NT2/D1 (cell line): ENCODE measurements around the gene LRBA.
"Not testable (repeated sequence)": the region's sequence is repeated elsewhere in the genome, so short reads cannot be mapped to it uniquely, and the experiment has no call there.

ENCODE experiments used
- DNase-seq: peaks from one replicate; pipeline ENCODE4 v3.0.0-alpha.2; 2011; ENCODE audit warnings: low read depth, low spot score
- H3K27me3 ChIP-seq: 2 replicates; pipeline ENCODE4 v1.6.0; 2011; ENCODE audit warnings: mild to moderate bottlenecking; ENCODE audit not compliant: insufficient read length, insufficient read depth
- H3K36me3 ChIP-seq: 2 replicates; pipeline ENCODE4 v1.6.1; 2011; ENCODE audit warnings: mild to moderate bottlenecking, low read length, mixed read lengths; ENCODE audit not compliant: insufficient read depth, insufficient read length
- H3K4me1 ChIP-seq: 2 replicates; pipeline ENCODE4 v1.5.1; 2011; ENCODE audit not compliant: insufficient read depth, insufficient read length
- H3K4me3 ChIP-seq: 2 replicates; pipeline ENCODE4 v1.5.1; 2011; ENCODE audit warnings: low read depth; ENCODE audit not compliant: insufficient read length
- H3K9ac ChIP-seq: 2 replicates; pipeline ENCODE4 v1.6.0; 2011; ENCODE audit warnings: low read depth; ENCODE audit not compliant: insufficient read length
- H3K9me3 ChIP-seq: 2 replicates; pipeline ENCODE4 v1.5.1; 2011; ENCODE audit warnings: mild to moderate bottlenecking, low read length; ENCODE audit not compliant: insufficient read depth
- SUZ12 ChIP-seq: IDR thresholded peaks from 2 replicates; pipeline ENCODE4 v1.6.1; 2011; ENCODE audit not compliant: insufficient read length, insufficient read depth; ENCODE audit errors: extremely low read depth
- YY1 ChIP-seq: IDR thresholded peaks from 2 replicates; pipeline ENCODE4 v1.6.1; 2011; ENCODE audit not compliant: insufficient read length, insufficient read depth
- ZNF274 ChIP-seq: IDR thresholded peaks from 2 replicates; pipeline ENCODE4 v1.6.1; 2011; ENCODE audit warnings: mild to moderate bottlenecking, low read depth, low read length

Gene LRBA

DNA sequence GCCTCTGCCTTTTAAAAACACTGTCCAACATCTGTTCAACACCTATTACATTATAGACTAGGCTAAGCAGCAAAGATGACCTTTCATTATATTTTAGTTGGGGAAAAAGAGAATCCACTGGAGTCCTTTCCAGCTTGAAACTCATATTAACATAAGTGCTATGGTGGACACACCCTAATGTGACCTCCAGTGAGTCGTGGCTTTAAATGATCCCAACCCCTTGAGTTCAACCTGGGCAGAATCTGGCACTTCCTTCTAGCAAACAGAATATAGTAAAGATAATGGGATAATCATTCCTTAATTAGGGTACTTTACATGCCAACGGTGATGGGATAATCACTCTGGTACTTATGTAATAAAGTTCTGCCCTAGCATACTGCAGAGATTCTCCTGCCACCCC is 270.5 kb downstream of the LRBA start:
- no peak for DNase-seq
- H3K27me3 ChIP-seq = no peaks in the 10 kb centered on the region
- H3K9ac ChIP-seq = no peak overlapping the region
- peaks cover 5% of the 10 kb centered on the region; the same call in 1 of the 2 replicates for H3K9me3 ChIP-seq
- H3K36me3 ChIP-seq = no peaks in the 10 kb centered on the region
- H3K4me3 ChIP-seq = no peak overlapping the region
- H3K4me1 ChIP-seq = no peaks in the 10 kb centered on the region
- TF ChIP-seq ZNF274 (no peak), YY1 (no peak), SUZ12 (no peak)

DNA sequence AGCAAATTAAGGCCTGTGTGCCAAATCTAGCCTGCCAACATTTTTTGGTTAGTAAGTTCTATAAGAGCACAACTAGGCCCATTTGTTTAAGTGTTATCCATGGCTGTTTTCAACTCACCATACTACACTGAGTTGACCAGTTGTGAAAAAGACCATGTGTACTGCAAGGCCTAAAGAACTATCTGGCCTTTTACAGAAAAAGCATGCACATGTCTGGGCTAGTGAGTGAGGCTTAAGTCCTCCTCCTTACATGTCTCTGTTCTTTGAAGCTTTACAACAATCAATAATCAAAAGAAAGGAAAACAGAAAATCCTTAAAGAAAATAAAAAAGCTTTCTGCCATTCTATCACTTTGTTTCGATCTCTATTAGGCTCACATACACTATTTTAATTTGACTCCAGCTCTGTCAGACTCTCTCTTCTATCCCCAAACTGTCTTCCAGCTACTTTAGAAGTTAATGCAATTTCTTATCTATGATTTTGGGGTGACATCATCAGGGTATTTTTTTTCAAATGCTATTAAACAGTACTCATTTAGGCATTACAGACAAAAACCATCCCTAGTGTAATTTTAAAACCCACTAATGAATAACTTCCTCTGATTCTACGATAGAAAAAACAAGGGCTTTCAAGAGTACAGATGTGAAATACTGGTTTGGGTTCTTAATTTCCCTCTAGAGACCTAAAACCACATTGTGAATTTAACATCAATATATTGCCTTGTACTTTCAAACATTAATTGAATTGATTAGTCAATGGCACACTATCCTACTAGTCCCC is 271.3 kb downstream of the LRBA start:
- no peaks in the 10 kb centered on the region for H3K36me3 ChIP-seq
- H3K4me1 ChIP-seq = no peaks in the 10 kb centered on the region
- H3K4me3 ChIP-seq = no peak overlapping the region
- H3K27me3 ChIP-seq = no peaks in the 10 kb centered on the region
- peaks cover 5% of the 10 kb centered on the region; the same call in 1 of the 2 replicates for H3K9me3 ChIP-seq
- H3K9ac ChIP-seq = no peak overlapping the region
- TF ChIP-seq ZNF274 = no peak
- no peak for TF ChIP-seq SUZ12
- no peak for TF ChIP-seq YY1
- no peak for DNase-seq

DNA sequence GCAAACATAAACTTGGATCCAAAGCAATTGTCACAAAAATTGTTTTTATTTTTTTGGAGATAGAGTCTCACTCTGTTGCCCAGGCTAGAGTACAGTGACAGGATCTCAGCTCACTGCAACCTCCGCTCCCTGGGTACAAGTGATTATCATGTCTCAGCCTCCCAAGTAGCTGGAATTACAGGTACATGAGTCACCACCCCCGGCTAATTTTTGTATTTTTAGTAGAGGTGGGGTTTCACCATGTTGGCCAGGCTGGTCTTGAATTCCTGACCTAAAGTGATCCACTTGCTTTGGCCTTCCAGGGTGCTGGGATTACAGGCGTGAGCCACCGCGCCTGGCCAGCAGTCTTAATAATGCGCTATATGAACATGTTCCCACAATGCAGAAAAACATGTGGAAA is 272.2 kb downstream of the LRBA start:
- not testable (repeated sequence) for DNase-seq, H3K4me3 ChIP-seq, H3K36me3 ChIP-seq, H3K9ac ChIP-seq, H3K27me3 ChIP-seq, H3K4me1 ChIP-seq, H3K9me3 ChIP-seq

DNA sequence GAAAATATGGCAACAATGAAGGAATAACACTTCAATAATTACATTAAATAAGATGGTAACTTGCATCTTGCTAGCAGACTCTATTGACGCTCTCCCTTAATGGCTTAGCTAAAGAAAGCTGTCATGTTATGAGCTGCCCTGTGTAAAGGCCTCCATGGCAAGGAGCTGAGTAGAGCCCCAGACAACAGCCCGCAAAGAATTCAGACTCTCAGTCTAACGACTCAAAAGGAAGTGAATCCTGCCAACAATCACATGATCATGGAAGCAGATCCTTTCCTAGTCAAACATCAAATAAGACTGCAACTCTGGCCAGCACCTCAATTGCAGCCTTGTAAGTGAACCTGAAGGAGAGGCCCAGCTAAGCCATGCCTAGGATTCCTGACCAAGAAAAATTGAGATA is 275.5 kb downstream of the LRBA start:
- H3K9ac ChIP-seq = no peak overlapping the region
- H3K36me3 ChIP-seq = no peaks in the 10 kb centered on the region
- H3K9me3 ChIP-seq = peaks cover 5% of the 10 kb centered on the region; the same call in 1 of the 2 replicates
- H3K4me1 ChIP-seq = no peaks in the 10 kb centered on the region
- no peak for DNase-seq
- TF ChIP-seq ZNF274 (no peak), SUZ12 (no peak), YY1 (no peak)
- no peak overlapping the region for H3K4me3 ChIP-seq
- no peaks in the 10 kb centered on the region for H3K27me3 ChIP-seq

DNA sequence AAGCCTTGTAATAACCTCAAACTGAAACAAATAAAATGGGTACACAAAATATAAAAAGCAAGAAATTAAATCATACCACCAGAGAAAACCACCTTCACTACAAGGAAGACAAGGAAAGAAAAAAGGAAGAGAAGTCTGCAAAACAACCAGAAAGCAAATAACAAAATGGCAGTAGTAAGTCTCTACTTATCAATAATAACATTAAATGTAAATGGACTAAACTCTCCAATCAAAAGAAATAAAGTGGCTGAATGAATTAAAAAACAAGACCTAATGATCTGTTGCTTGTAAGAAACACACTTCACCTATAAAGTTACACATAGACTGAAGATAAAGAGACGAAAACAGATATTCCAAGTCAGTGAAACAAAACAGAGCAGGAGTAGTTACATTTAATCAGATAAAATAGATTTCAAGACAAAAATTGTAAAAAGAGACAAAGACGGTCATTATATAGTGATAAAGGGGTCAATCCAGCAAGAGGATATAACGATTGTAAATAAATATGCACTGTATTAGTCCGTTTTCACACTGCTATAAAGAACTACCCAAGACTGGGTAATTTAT is 289.0 kb downstream of the LRBA start:
- Histone ChIP-seq H3K36me3 (no peaks in the 10 kb centered on the region), H3K9me3 (no peaks in the 10 kb centered on the region), H3K4me3 (no peak overlapping the region), H3K27me3 (no peaks in the 10 kb centered on the region), H3K4me1 (no peaks in the 10 kb centered on the region), H3K9ac (no peak overlapping the region)
- TF ChIP-seq YY1 = no peak
- no peak for TF ChIP-seq ZNF274
- no peak for TF ChIP-seq SUZ12
- no peak for DNase-seq

DNA sequence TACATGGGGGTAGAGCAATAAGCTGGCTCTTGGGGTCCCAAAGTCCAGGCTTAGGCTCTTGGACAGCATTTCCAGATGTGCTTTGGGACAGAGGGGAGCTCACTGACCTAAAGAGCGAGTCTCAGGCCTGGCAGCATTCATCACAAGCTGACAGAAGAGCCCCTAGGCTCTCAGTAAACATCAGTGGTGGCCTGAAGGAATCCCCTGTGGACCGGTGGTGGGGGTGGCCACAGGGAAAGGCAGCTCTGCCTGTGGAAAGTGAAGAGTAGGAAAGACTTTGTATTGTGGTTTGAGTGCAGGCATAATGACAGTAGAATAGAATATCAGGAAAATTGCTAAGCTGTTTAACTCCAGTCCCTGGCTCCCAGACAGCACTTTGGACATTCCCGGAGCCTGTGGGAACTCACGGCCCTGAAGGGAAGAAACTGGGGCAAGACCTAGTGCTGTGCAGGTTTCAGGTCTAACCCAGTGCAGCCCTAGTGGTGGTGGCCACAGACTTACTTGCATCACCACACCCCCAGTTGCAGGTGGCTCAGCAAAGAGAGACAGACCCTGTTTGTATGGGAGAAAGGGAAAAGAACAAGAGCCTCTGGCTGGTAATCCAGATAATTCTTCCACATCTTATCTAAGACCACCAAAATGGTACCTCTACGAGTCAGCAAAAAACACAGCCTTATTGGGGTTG is 291.2 kb downstream of the LRBA start:
- H3K9ac ChIP-seq = no peak overlapping the region
- no peaks in the 10 kb centered on the region for H3K9me3 ChIP-seq
- no peak for DNase-seq
- H3K4me1 ChIP-seq = no peaks in the 10 kb centered on the region
- TF ChIP-seq ZNF274 = no peak
- no peak for TF ChIP-seq SUZ12
- no peak for TF ChIP-seq YY1
- H3K4me3 ChIP-seq = no peak overlapping the region
- H3K27me3 ChIP-seq = no peaks in the 10 kb centered on the region
- H3K36me3 ChIP-seq = no peaks in the 10 kb centered on the region

DNA sequence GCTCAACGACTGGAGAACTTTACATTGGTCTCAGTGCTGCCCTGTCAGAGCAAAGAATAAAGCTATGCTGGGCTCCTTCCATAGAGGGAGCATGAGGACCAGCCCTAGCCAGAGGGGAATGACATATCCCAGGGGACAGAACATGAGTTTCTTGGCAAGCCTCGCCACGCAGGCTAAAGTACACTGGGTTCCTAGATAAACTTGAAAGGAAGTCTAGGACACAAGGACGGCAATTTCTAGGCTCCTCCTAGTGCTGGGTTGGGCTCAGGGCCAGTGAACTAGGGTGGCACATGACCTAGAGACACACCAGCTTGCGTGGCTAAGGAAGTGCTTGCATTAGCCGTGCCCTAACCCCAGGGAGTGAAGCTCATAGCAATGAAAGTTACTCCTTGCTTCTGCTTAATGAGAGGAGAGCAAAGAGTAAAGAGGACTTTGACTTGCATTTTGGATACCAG is 292.1 kb downstream of the LRBA start:
- TF ChIP-seq YY1 (no peak), SUZ12 (no peak), ZNF274 (no peak)
- H3K9me3 ChIP-seq = no peaks in the 10 kb centered on the region
- DNase-seq = no peak
- no peak overlapping the region for H3K4me3 ChIP-seq
- H3K9ac ChIP-seq = no peak overlapping the region
- no peaks in the 10 kb centered on the region for H3K27me3 ChIP-seq
- H3K4me1 ChIP-seq = no peaks in the 10 kb centered on the region
- no peaks in the 10 kb centered on the region for H3K36me3 ChIP-seq
